HL-60/S4 (cell line): ENCODE measurements around the gene SP3.

ENCODE experiments used
- in situ Hi-C: fragments of 300-500 bp; cut with MboI; formaldehyde crosslinking; loops from 2 replicates; pipeline ENCODE4 v1.14.3; 2022; ENCODE audit warnings: low sequenced_read_pairs

SP3 gene

DNA sequence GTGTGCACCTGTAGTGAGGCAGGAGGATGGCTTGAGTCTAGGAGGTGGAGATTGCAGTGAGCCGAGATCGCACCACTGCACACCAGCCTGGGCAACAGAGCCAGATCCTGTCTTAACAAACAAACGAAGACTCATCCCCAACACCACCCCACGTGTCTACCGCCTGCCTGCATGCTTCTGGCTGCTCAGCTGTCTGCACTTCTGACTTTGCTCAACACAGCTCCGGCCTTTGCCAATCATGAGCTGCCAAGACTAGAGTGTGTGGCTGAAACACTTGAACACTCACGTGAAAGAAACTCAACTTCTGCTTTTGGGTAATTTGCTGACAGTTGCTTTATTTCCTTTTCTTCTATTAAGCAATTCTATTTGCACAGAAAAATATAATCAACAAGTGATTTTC, 32.1 kb upstream of the SP3 start:
- in situ Hi-C loops = no loop called here

GRCh38 chr2:173996766-173997165, 31.6 kb upstream of the SP3 start:
- in situ Hi-C loops = no loop called here

DNA sequence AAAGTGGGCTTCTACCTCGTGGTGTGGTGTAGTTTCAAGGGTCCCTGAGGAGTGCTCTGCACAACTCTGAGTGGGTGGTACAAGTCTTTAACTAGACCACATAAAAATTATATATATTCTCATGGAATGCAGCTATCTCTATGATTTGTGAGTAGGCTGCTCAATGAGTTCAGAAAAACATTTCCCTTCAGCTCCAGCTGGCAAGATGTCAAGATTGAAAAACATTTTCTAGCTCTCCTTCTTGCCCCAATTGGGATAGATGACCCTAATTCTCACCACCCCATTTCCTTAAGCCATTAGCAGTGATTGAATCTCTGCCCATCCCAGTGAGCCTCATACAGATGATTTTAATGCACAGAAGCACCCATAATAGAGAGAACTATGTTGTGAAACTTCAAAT, 28.3 kb upstream of the SP3 start:
- in situ Hi-C loops = no loop called here

DNA sequence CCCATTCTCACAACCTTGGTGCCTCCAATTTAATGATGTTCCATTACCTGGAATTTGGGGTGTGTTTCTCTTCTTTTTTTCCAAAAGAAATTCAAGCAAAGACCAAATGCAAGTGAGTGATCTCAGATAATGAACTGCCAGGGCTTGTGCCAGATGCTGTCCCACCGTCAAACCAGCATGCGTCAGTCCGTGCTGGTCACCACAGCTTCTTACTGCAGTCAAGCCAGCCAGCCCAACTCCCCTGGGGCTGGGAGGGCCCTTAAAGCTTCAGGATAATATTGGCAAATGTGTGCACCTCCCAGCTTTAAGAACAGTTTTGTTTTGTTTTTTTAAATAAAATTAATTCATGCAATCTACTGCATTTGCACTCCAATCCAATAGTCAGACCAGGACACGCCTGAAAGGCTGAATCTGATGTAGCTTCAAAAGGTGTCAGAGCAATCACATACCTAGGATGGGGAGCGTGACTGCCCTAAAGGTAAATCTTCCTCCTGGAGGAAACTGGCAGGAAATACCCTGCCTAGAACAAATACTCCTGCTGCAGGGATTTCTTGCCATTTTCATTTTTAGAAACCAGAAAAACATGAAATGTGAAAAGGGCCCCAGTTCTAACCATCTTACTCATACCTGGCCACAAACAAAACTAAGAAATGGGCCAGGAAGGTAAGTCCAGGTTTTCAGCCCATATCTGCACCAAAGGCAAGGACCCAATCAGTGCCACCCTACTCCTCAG, 26.8 kb upstream of the SP3 start:
- in situ Hi-C loops = no loop called here

- in situ Hi-C loops = no loop called here
Measured at GRCh38 chr2:173990970-173991819, 26.0 kb upstream of the SP3 start.

DNA sequence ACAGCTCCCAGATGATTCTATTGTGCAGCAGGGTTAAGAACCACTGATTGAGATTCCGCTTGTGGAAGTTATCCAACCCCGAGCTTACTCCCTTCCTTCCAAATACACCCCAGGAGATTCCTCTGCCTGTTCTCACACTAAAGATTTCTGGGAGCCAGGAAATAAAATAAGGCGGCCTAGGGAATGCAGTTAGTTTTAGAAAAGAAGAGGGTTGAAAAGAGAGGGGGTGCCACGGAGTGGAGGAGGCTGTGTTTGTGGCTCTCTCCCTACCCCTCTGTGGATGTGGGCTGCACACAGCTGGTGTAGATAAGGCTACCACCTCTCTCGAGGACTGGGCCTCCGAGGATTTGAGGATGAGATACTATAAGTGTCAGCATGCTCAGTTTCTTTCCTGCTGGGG, 25.1 kb upstream of the SP3 start:
- in situ Hi-C loops = no loop called here

DNA sequence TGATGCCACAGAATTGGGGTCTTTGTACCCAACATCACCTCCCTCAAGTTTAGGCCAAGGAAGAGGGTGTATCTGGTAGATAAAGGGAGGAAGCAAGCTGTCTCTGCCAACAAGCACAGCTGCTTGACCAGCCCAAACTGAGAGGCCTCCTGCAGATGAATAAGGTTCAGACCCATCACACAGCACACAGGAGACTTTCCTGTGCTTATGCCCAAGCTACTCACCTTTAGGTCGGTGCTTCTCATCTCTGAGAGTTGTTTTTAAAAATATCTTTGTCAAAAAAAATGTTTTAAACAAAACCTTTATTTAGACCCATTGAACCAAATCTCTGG, 24.7 kb upstream of the SP3 start:
- in situ Hi-C loops = no loop called here

- in situ Hi-C loops = no loop called here
Measured at GRCh38 chr2:173989160-173989883, 24.1 kb upstream of the SP3 start.

DNA sequence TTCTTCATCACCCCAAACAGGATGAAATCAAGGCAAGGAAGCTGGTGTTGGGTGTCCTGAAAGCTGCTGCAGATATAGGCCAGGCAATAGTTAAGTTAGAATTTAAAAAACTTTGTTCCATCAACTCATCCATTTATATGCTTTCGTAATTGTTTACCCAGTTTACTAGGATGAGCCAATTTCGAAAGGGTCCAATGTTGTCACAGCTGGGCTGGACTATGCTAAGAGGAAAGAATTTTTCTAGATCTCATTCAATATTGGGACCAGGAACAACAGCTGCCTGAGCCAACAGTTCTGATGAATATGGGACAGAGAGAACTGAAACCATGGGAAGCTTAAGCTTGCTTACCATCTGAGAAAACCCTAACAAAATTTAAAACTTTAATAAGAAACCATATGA, 21.6 kb upstream of the SP3 start:
- in situ Hi-C loops = no loop called here

DNA sequence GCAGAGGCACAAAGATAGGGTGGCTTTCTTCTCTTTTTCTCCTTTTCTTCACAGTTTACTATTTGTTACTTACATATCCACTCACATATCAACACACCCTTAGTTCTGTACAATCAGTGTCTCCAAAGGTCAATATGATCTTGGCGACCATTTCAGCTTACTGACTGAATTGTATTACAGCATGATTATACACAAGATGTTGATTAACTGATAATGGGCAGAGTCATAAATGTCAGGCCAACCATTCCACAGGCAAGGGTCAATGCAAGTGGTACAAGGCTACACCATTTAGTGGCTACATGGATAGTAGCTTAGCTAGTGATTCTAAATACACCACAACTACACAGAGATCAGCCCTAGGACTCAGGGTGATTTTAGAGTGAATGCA, 20.4 kb upstream of the SP3 start:
- in situ Hi-C loops = no loop called here

DNA sequence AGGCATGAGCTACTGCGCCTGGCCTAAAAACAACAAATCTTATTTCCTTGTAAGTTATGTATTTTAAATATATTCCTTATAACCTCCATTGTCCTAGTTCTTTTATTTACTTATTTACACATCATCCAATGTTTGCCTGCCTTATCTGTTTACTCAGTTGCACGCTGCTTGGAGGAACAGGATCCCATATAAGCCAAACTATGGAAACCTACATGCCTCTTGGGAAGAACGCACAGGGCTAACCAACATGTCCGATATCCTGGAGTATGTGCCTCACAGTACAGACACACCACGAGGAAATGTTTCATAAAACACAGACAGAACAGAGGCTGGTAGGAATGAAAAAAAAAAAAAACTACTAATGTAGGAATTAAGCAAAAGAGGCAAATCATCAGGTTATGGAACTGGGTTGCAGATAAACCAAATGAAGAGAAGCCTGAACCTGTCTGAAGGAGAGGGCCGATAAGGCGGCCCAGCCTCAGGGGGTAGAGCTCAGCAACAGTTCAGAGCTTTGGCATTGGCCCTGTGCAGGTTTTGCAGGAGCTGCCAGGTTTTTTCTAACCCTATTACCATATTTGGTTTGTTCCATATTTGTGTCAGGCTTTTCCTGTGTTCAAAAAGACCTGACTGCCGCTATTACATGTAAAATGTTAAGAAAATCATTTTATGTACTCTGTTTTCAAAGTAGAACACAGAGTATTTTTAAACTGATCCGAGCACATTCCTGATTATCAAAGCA, 19.9 kb upstream of the SP3 start:
- in situ Hi-C loops = no loop called here

GRCh38 chr2:173983391-173983871, 18.3 kb upstream of the SP3 start:
- in situ Hi-C loops = no loop called here

DNA sequence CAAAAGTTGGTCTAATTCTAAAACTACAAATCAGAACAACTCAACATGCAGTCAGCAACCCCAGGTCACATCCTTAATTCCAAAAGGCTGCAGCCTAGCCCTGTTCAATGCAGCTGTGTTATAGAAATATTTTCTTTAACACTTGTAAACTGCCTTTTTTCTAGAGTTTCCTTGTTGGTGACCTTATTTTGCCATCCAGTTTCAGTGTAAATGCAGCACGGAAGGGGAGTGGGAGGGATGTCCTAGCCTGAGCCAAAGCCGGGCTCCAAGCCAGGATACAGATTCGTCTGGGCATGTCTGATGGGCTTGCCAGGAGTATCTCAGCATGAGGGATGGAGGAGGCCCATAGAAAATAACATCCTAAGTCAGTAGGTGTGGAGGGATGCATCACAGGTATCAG, 17.7 kb upstream of the SP3 start:
- in situ Hi-C loops = no loop called here

GRCh38 chr2:173982182-173982714, 17.1 kb upstream of the SP3 start:
- in situ Hi-C loops = no loop called here

- in situ Hi-C loops = no loop called here
Measured at GRCh38 chr2:173981520-173981919, 16.3 kb upstream of the SP3 start.

GRCh38 chr2:173979751-173980351, 14.7 kb upstream of the SP3 start:
- in situ Hi-C loops = no loop called here

DNA sequence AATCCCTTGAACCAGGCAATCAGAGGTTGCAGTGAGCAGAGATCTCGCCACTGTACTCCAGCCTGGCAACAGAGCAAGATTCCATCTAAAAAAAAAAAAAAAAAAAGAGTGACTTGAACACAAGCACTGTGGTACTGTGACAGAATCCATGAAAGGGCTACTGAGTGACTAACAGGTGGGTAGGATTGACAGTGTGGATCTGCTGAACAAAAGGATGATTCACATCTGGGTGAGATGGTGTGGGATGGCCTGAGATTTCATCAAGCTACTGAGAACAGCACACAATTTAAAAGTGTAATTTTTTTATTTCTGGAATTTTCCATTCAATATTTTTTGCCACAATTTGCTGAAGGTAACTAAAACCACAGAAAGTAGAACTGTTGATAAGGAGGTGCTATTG, 13.3 kb upstream of the SP3 start:
- in situ Hi-C loops = no loop called here

DNA sequence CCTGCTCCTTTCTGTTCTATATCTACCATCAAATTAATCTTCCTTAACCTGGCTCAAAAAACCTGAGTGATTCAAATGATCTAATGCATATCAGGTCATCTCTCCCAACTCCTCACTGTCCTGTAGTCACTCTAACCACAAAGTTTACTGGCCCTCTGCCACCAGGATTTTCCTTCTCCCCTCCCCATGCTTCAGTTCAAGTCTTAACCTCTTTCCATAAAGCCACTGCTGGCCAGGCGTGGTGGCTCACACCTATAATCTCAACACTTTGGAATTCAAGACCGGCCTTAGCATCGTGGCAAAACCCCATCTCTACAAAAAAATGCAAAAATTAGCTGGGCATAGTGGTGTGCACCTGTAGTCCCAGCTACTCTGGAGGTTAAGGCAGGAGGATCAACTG, 7.5 kb upstream of the SP3 start:
- in situ Hi-C loops = no loop called here

- in situ Hi-C loops = no loop called here
Measured at GRCh38 chr2:173972165-173972564, 7.0 kb upstream of the SP3 start.

DNA sequence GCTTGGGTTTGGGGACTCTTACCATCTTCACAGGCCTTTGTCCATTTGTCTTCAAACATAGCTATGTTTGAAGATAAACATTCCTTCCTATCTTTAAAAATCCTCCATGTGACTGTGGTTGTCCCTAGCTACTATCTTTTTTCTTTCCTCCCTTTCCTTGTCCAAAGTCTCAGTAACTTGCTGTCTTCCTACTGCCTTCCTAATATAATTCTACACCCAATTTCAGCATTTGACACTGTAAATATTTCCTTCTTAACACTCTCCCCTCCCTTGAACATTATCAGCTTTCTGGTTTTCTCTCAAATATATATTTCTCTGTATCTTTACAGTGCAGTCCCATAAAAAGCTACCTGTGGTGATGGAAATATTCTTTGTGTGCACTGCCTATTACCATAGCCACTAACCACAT, 5.3 kb upstream of the SP3 start:
- in situ Hi-C loops = no loop called here
